Kidney (tissue), 22 donors: ENCODE measurements around the gene RFX7. TPM values are rescaled to one million over a fixed set of nuclear protein-coding genes. Genes with fewer than 3 reads are reported as not detected.

Experiments used
- DNase-seq, 5 donors: peaks; one replicate each; pipeline ENCODE4 v3.0.0-alpha.2; 2013 to 2020
- FAIRE-seq: peaks from 2 replicates; lab custom pipeline; 2012; peaks lifted over from hg19 to GRCh38; lab: Jason Lieb, UNC
- H3K27ac ChIP-seq, 2 donors: one replicate each; pipeline ENCODE4 v1.7.0; 2013; ENCODE audit warnings: low read depth in 2 of 2, low read length in 2 of 2, inconsistent platforms in 1 of 2
- H3K27me3 ChIP-seq: one replicate; pipeline ENCODE4 v1.7.1; 2013; ENCODE audit warnings: low read length, inconsistent platforms; ENCODE audit not compliant: control insufficient read depth, insufficient read depth
- H3K36me3 ChIP-seq, 3 donors: one replicate each; pipeline versions ENCODE4 v1.7.0 to v1.7.1; 2013; ENCODE audit warnings: low read length in 3 of 3, control low read depth in 1 of 3, inconsistent platforms in 1 of 3; ENCODE audit not compliant: insufficient read depth in 3 of 3, control insufficient read depth in 2 of 3
- H3K4me1 ChIP-seq, 3 donors: one replicate each; pipeline versions ENCODE4 v1.7.0 to v1.7.1; 2013; ENCODE audit warnings: low read length in 3 of 3, inconsistent platforms in 1 of 3, low read depth in 1 of 3; ENCODE audit not compliant: control insufficient read depth in 2 of 3, insufficient read depth in 2 of 3
- H3K4me3 ChIP-seq, 3 donors: one replicate each; pipeline versions ENCODE4 v1.7.0 to v1.8.1; 2013; ENCODE audit warnings: low read length in 3 of 3, control low read depth in 1 of 3, inconsistent platforms in 1 of 3
- H3K9ac ChIP-seq, 3 donors: one replicate each; pipeline versions ENCODE4 v1.7.0 to v1.7.1; 2013; ENCODE audit warnings: low read length in 3 of 3, control low read depth in 1 of 3, inconsistent platforms in 1 of 3
- H3K9me3 ChIP-seq, 3 donors: one replicate each; pipeline versions ENCODE4 v1.7.0 to v1.7.1; 2013; ENCODE audit warnings: low read length in 3 of 3, control low read depth in 1 of 3, inconsistent platforms in 1 of 3; ENCODE audit not compliant: control insufficient read depth in 2 of 3, insufficient read depth in 1 of 3
- intact Hi-C: fragments of 100-400 bp; cut with DNase I; formaldehyde crosslinking; loops from one replicate; pipeline ENCODE4 v1.11.1; 2022
- long read RNA-seq, 10 donors: library from polyadenylated mRNA in 1 of 10; unstranded in 1 of 10; transcript quantifications; one replicate each; pipeline ENCODE4 v2.0.0 and lab custom pipeline, GENCODE V29; 2021 to 2026
- polyA plus RNA-seq: library from polyadenylated mRNA; stranded (reverse); fragments of 350-450 nt; fragmentation: Illumina TruSeq; extraction: RNeasy Lipid Tissue Mini Kit (QIAGEN cat#74804); gene quantifications from one replicate; pipeline ENCODE4 v1.2.3, GENCODE V29; 2014; ENCODE audit warnings: low read depth, low replicate concordance; ENCODE audit not compliant: insufficient read depth
- total RNA-seq: library from RNA; stranded (reverse); fragmentation: NEBNext Ultra II Directional; extraction: Animal tissue kit (Norgen Biotek cat#: 25700); gene quantifications from one replicate; pipeline ENCODE4 v1.2.1, GENCODE V29; 2021
- TF ChIP-seq, protein P1 (sequence below): IDR thresholded peaks from 3 replicates; pipeline ENCODE4 v1.5.1; 2012; ENCODE audit warnings: mild to moderate bottlenecking, moderate library complexity, borderline replicate concordance; ENCODE audit not compliant: insufficient read depth; ENCODE audit errors: extremely low read depth
- donor health status: control.
- donor health status: control.
- donor health status: control.
- donor health status: control.
- donor health status: control.
- donor health status: DM: yes; HTN: yes; CAD: no.
- donor health status: Normal renal cell carcinoma (clear cell type).

The RFX7 gene
- total RNA-seq (15.2 TPM), polyA plus RNA-seq (1.6 TPM)
- long read RNA-seq, donor 1, result 0 reads
- long read RNA-seq, donor 2, result 0 reads
- long read RNA-seq, donor 3, result 0 reads
- long read RNA-seq, donor 4, result 0 reads
- long read RNA-seq, donor 5, result 0 reads
- long read RNA-seq, donor 6, partial matches to known transcripts, result 5 of 5 reads
- long read RNA-seq, donor 6, other reads (novel, unspliced or antisense), result 0 of 5 reads
- long read RNA-seq, donor 7, partial matches to known transcripts, result 0 of 4 reads
- long read RNA-seq, donor 7, other reads (novel, unspliced or antisense), result 4 of 4 reads
- long read RNA-seq, donor 8, result 0 reads
- long read RNA-seq, donor 9, full-length matches to known transcripts, result 1 of 1 reads
- long read RNA-seq, donor 9, partial matches to known transcripts, result 0 of 1 reads
- long read RNA-seq, donor 9, other reads (novel, unspliced or antisense), result 0 of 1 reads
- long read RNA-seq, donor 10, partial matches to known transcripts, result 14 of 14 reads
- long read RNA-seq, donor 10, other reads (novel, unspliced or antisense), result 0 of 14 reads

GRCh38 chr15:56243163-56244037, at the start of gene RFX7:
Gene RFX7, minus strand, starts transcription at chr15:56243879. Its CDS starts 594 bp downstream, at chr15:56243285.
- Histone ChIP-seq H3K4me1 (peaks cover 0 to 14% (median 10%) of the 10 kb centered on the region in 3 donors), H3K9ac (peak within 1 kb of the TSS; percentile 75 to 88 (median 86)), H3K36me3 (no peaks in the 10 kb centered on the region), H3K27ac (peak within 1 kb of the TSS; percentile 84 to 87), H3K4me3 (peak within 1 kb of the TSS; percentile 87 to 94 (median 87)), H3K9me3 (no peaks in the 10 kb centered on the region), H3K27me3 (no peaks in the 10 kb centered on the region)
- FAIRE-seq (no peak), DNase-seq (peak; percentile 85 to 92 (median 89))
- TF ChIP-seq, protein P1, sequence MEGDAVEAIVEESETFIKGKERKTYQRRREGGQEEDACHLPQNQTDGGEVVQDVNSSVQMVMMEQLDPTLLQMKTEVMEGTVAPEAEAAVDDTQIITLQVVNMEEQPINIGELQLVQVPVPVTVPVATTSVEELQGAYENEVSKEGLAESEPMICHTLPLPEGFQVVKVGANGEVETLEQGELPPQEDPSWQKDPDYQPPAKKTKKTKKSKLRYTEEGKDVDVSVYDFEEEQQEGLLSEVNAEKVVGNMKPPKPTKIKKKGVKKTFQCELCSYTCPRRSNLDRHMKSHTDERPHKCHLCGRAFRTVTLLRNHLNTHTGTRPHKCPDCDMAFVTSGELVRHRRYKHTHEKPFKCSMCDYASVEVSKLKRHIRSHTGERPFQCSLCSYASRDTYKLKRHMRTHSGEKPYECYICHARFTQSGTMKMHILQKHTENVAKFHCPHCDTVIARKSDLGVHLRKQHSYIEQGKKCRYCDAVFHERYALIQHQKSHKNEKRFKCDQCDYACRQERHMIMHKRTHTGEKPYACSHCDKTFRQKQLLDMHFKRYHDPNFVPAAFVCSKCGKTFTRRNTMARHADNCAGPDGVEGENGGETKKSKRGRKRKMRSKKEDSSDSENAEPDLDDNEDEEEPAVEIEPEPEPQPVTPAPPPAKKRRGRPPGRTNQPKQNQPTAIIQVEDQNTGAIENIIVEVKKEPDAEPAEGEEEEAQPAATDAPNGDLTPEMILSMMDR, result no peak
- intact Hi-C loops, result no loop called here

DNA sequence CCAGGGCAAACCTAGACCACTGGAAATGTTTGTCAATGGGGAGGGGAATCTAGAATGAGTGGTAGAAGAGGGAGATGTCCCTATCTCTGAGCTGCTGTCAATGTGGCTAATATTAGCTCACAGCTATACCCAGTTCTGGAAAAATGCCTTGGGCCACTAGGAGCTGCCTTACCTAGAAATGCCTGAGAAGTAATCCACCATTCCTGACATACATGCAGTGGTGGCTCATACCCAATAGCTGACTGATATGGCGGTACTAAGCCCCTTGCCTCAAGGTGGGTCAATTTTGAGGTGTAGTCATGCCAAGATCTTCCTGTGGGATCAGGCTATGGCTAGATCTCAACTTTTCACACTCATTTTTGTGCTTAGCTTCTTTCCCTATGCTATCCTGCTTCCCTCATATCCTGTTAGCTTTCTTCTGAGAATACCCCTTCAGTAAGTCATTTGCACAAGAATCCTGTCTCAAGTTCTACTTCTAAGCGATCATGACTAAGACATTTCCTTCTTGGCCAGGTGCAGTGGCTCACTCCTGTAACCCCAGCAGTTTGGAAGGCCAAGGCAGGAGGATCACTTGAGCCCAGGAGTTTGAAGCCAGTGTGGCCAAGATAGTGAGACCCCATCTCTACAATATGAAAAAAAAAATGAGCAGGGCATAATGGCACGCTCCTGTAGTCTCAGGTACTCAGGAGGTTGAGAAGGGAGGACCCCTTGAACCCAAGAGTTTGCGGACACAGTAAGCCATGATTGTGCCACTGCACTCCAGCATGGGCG, 49.1 kb upstream of the RFX7 start:
- peaks cover 0 to 4% (median 0%) of the 10 kb centered on the region in 3 donors for H3K9me3 ChIP-seq
- no peak overlapping the region for H3K9ac ChIP-seq
- no peaks in the 10 kb centered on the region for H3K4me1 ChIP-seq
- H3K27ac ChIP-seq, result no peak overlapping the region
- TF ChIP-seq, protein P1, result no peak
- H3K4me3 ChIP-seq, result no peak overlapping the region
- DNase-seq, result no peak
- intact Hi-C loops, result no loop called here
- H3K27me3 ChIP-seq, result no peaks in the 10 kb centered on the region
- no peaks in the 10 kb centered on the region for H3K36me3 ChIP-seq
- no peak for FAIRE-seq

DNA sequence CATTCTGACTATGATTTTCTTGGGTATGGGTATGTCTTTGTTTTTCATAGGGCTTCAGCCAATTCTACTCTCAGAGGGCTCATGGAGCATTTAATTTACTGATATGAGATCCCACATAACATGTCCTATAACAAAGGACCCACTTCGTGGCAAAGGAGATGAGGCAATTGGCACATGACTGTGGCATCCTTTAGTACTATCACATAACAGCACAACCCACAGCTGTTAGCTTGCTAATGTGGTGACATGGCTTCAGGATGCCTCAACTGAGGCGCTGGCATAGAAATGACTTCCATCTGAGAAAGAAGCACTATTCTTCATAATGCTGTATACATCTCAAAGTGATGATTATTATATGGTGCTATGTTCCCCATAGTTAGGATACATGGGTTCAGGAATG, 48.1 kb upstream of the RFX7 start:
- FAIRE-seq (no peak), DNase-seq (no peak)
- peaks cover 0 to 4% (median 0%) of the 10 kb centered on the region in 3 donors for H3K9me3 ChIP-seq
- H3K27me3 ChIP-seq, result no peaks in the 10 kb centered on the region
- H3K4me1 ChIP-seq, result no peaks in the 10 kb centered on the region
- no peak overlapping the region for H3K4me3 ChIP-seq
- TF ChIP-seq, protein P1, result no peak
- H3K27ac ChIP-seq, result no peak overlapping the region
- no peak overlapping the region for H3K9ac ChIP-seq
- H3K36me3 ChIP-seq, result no peaks in the 10 kb centered on the region
- intact Hi-C loops, result no loop called here
